ENCODE data around the gene ERP27.

ERP27 gene

GRCh38 chr12:14962797-14963196, 24.5 kb upstream of the ERP27 start:
- Histone ChIP-seq H3K27me3 (ENCODE audit: insufficient read depth, low read length) (no peaks in the 10 kb centered on the region), H4K20me1 (ENCODE audit: insufficient read depth, low read length) (no peaks in the 10 kb centered on the region), H3K79me2 (ENCODE audit: insufficient read depth, low read length) (peaks cover 36% of the 10 kb centered on the region), H3K4me2 (ENCODE audit: low read length) (peak overlapping the region; percentile 94), H3K9ac (ENCODE audit: low read length) (peak overlapping the region; percentile 88), H2AFZ (ENCODE audit: low read length) (peak overlapping the region; percentile 98), H3K9me2 (ENCODE audit: low read depth, low read length) (no peaks in the 10 kb centered on the region), H3K36me3 (ENCODE audit: insufficient read depth, low read length) (peaks cover 21% of the 10 kb centered on the region; the same call in 1 of the 2 replicates), H3F3A (ENCODE audit: insufficient read depth, low read length) (0 out of 2 replicates have a peak, but pooled peaks cover 4% of the 10 kb centered on the region), H3K4me3 (ENCODE audit: low read depth, low read length, poor library complexity, severe bottlenecking) (peak overlapping the region; percentile 87), H3K9me3 (ENCODE audit: low read length) (no peaks in the 10 kb centered on the region), H3K4me1 (ENCODE audit: insufficient read depth, low read length, severe bottlenecking) (peaks cover 46% of the 10 kb centered on the region), H3K27ac (ENCODE audit: low read depth, low read length, poor library complexity, severe bottlenecking) (peak overlapping the region; percentile 97)
- no peak for TF ChIP-seq EZH2 (IDR thresholded peaks at IDR 0.05; ENCODE audit: borderline replicate concordance, low read length)
- TF ChIP-seq CTCF (IDR thresholded peaks at IDR 0.05; ENCODE audit: low read length): no peak

GRCh38 chr12:14962153-14962539, 23.8 kb upstream of the ERP27 start:
- H3K4me1 ChIP-seq (ENCODE audit: insufficient read depth, low read length, severe bottlenecking): peaks cover 53% of the 10 kb centered on the region
- peak overlapping the region; percentile 87 for H3K4me3 ChIP-seq (ENCODE audit: low read depth, low read length, poor library complexity, severe bottlenecking)
- peaks cover 24% of the 10 kb centered on the region; the same call in 1 of the 2 replicates for H3K36me3 ChIP-seq (ENCODE audit: insufficient read depth, low read length)
- H3K9ac ChIP-seq (ENCODE audit: low read length): peak overlapping the region; percentile 88
- H3K4me2 ChIP-seq (ENCODE audit: low read length): peak overlapping the region; percentile 94
- no peak for TF ChIP-seq CTCF (IDR thresholded peaks at IDR 0.05; ENCODE audit: low read length)
- TF ChIP-seq EZH2 (IDR thresholded peaks at IDR 0.05; ENCODE audit: borderline replicate concordance, low read length): no peak
- H4K20me1 ChIP-seq (ENCODE audit: insufficient read depth, low read length): no peaks in the 10 kb centered on the region
- H3K27ac ChIP-seq (ENCODE audit: low read depth, low read length, poor library complexity, severe bottlenecking): peak overlapping the region; percentile 97
- no peaks in the 10 kb centered on the region for H3K9me3 ChIP-seq (ENCODE audit: low read length)
- peak overlapping the region; percentile 98 for H2AFZ ChIP-seq (ENCODE audit: low read length)
- H3K27me3 ChIP-seq (ENCODE audit: insufficient read depth, low read length): no peaks in the 10 kb centered on the region
- no peaks in the 10 kb centered on the region for H3K9me2 ChIP-seq (ENCODE audit: low read depth, low read length)
- peaks cover 42% of the 10 kb centered on the region for H3K79me2 ChIP-seq (ENCODE audit: insufficient read depth, low read length)
- H3F3A ChIP-seq (ENCODE audit: insufficient read depth, low read length): 0 out of 2 replicates have a peak, but pooled peaks cover 4% of the 10 kb centered on the region

GRCh38 chr12:14961466-14962152, 23.3 kb upstream of the ERP27 start, which contains the start of gene ARHGDIB:
ARHGDIB (minus strand) TSS chr12:14961601; CDS start chr12:14950712, 10,889 bp downstream.
- peaks cover 48% of the 10 kb centered on the region for H3K79me2 ChIP-seq (ENCODE audit: insufficient read depth, low read length)
- H4K20me1 ChIP-seq (ENCODE audit: insufficient read depth, low read length): no peaks in the 10 kb centered on the region
- peaks cover 24% of the 10 kb centered on the region; the same call in 1 of the 2 replicates for H3K36me3 ChIP-seq (ENCODE audit: insufficient read depth, low read length)
- peak within 1 kb of the TSS; percentile 98 for H2AFZ ChIP-seq (ENCODE audit: low read length)
- peaks cover 58% of the 10 kb centered on the region for H3K4me1 ChIP-seq (ENCODE audit: insufficient read depth, low read length, severe bottlenecking)
- peak within 1 kb of the TSS; percentile 97 for H3K27ac ChIP-seq (ENCODE audit: low read depth, low read length, poor library complexity, severe bottlenecking)
- peak within 1 kb of the TSS; percentile 87 for H3K4me3 ChIP-seq (ENCODE audit: low read depth, low read length, poor library complexity, severe bottlenecking)
- no peaks in the 10 kb centered on the region for H3K27me3 ChIP-seq (ENCODE audit: insufficient read depth, low read length)
- no peaks in the 10 kb centered on the region for H3K9me3 ChIP-seq (ENCODE audit: low read length)
- H3K4me2 ChIP-seq (ENCODE audit: low read length): peak within 1 kb of the TSS; percentile 94
- TF ChIP-seq EZH2 (IDR thresholded peaks at IDR 0.05; ENCODE audit: borderline replicate concordance, low read length) (no peak), CTCF (IDR thresholded peaks at IDR 0.05; ENCODE audit: low read length) (no peak)
- no peaks in the 10 kb centered on the region for H3K9me2 ChIP-seq (ENCODE audit: low read depth, low read length)
- H3K9ac ChIP-seq (ENCODE audit: low read length): peak within 1 kb of the TSS; percentile 88
- H3F3A ChIP-seq (ENCODE audit: insufficient read depth, low read length): peaks cover 7% of the 10 kb centered on the region; the same call in 1 of the 2 replicates

All from OCI-LY1 (cell line).